Suppressor macrophage treated with lipopolysaccharide for 4 hours (primary cell): ENCODE data around the gene LRRC8C.

ENCODE experiments used
- DNase-seq: peaks from one replicate; pipeline ENCODE4 v3.0.0-alpha.2; 2020

The LRRC8C gene

GRCh38 chr1:89737985-89738510 is 105.1 kb downstream of the LRRC8C start:
- no peak for DNase-seq

GRCh38 chr1:89739013-89739843 is 106.3 kb downstream of the LRRC8C start:
- peak; percentile 81 for DNase-seq

- no peak for DNase-seq
Measured at GRCh38 chr1:89739844-89740216, 106.9 kb downstream of the LRRC8C start.

GRCh38 chr1:89743788-89744187 is 110.9 kb downstream of the LRRC8C start:
- DNase-seq: no peak

DNA sequence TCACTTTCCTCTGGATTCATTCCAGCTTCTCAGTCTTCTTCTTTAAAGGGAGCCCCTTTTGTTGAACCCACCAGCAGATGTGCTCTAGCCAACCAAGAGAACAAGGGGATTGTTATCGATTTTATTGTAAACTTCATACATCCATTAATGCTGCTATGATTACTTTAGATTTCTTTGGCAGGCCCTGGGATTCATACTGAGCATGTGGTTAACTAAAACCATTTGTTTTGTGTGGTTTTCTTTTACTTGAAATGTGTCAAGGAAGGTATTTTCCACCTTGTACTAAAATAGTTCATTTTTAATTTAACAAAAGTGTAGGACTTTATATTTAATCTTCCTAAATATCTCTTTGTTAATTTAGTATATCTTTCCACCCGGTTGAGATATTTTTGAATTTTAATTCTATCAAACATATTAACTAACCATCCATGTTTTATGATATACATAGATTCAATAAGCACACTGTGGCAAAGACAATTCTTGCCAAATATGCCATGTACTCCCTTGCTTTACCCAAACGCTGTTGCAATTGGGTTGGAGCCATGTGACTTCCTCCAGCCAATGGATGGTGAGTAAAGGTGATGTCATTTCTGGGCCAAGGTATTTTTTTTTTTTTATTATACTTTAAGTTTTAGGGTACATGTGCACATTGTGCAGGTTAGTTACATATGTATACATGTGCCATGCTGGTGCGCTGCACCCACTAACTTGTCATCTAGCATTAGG is 113.7 kb downstream of the LRRC8C start:
- no peak for DNase-seq

GRCh38 chr1:89753761-89754160 is 120.8 kb downstream of the LRRC8C start:
- DNase-seq: no peak

DNA sequence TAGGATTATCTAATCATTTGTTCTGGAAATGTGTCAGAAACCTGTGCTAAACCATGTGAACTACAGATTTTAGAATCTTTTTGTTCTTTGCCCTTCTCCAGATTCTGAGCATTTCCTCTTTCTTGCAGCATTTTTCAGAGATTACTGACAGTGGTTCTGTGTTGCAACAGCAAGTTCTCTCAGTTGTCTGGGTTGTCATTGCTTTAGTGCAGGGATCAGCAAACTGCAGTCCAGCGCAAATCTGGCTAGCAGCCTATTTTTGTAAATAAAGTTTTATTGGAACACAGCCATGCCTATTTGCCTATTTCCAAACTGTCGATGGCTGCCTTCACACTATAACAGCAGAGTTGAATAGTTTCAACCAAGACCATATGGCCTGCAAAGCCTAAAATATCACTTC is 121.6 kb downstream of the LRRC8C start:
- peak; percentile 82 for DNase-seq

GRCh38 chr1:89755591-89755990 is 122.7 kb downstream of the LRRC8C start:
- peak; percentile 56 for DNase-seq

DNA sequence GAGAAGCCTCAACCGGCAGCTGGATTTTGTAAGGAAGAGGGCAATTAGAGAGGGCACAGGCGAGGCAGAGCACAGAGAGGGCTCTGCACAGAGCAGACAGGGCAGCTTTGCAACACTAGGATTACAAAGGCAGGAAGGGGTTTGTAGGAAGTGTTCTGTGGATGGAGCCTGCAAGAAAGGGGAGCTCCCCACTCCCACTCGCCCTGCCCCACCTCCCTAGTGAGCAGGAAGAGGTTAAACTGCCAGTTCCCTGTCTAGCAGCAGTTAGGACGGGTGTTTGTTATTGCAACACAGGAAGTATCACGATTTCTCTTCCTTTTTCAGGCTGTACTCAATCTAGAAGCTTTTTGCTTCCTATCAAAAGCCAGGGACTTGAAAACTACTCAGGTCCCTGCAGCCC is 124.6 kb downstream of the LRRC8C start:
- DNase-seq: peak; percentile 77

- no peak for DNase-seq
Measured at GRCh38 chr1:89758156-89758555, 125.2 kb downstream of the LRRC8C start.

- no peak for DNase-seq
Measured at GRCh38 chr1:89759036-89759435, 126.1 kb downstream of the LRRC8C start.

DNA sequence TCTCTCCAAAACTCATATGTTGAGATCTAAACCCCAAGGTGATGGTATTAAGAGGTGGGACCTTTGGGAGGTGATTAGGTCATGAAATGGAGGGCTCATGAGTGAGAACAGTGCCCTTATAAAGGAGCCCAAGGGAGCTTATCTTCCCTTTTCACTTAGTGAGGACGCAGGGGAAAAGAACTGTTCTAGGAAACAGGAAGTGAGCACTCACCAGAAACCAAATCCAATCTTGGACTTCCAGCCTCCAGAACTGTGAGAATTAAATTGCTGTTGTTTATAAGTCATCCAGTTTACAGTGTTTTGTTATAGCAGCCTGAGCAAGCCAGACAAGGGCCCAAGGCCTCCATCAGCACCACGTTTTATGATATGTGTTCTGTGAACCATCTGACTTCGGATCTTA is 127.6 kb downstream of the LRRC8C start:
- DNase-seq: peak; percentile 79

DNA sequence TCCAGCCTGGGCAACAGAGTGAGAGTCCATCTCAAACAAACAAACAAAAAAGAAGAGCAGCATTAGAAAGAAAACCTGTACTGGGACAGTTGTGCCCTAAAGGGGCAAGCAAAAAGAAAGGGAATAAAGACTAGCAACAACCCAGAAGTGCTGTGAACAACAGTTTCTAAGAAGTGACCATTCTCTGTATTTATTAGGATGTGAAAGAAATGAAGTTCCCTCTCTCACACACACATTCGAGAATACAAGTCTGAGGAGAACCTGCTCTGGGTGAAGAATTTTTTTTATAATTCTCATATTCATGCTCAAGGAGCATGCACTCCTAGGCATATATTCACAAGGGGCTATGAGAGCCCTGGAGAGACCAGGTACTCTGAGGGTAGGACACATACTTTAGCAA is 128.4 kb downstream of the LRRC8C start:
- DNase-seq: no peak

- no peak for DNase-seq
Measured at GRCh38 chr1:89761901-89762300, 129.0 kb downstream of the LRRC8C start.

DNA sequence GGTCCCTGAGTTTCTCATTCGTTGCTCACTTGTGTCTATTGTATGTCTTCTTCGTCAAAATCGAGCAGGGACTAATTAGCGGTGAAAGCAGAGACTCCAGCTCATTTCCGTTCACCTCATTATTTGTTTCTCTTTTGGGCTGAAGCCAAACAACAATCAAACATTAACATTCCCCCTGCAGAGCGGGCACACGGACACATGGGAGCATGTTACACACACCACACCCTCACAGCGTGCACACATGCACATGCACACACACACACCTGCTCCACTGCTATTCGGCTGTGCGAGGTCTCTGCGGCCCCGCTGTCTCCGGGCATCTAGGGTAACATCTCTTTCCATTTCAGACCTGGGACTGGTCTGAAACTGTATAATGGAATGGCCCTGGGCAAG is 129.5 kb downstream of the LRRC8C start:
- DNase-seq: no peak

GRCh38 chr1:89762779-89763648 is 130.1 kb downstream of the LRRC8C start:
- peak; percentile 90 for DNase-seq

DNA sequence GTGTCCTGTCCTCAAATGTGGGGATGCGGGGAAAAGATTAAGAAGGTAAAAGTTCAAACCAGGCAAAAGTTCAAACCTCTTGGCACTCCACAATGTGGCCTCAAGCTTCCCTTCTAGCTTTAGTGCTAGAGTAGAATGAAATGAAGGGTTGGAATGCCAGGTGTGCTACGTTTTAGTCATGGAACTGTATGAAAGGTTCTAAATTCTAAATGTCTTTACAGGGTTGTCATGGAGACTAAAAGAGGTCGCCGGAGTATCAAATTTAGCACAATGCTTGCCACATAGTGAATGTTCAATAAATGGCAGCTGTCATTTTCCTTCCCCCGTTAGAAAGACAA is 130.7 kb downstream of the LRRC8C start:
- no peak for DNase-seq

DNA sequence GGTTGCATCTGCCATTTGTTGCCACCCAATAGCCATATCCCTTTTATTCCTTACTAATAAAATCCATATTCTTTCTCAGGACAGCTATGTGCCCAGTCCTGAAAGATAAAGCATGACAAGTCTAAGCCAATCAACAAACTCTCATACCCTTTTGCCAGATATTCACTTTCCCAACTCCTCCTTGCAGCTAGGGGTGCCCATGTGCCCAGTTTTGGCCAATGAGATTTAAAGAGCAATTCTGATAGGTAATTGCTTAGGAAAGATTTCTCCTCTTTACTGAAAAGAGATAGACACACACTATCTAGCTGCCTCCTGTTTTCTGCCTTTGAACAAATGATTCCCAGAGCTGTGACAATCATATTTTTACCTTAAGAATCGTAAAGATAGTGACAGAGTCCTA is 132.9 kb downstream of the LRRC8C start:
- no peak for DNase-seq

DNA sequence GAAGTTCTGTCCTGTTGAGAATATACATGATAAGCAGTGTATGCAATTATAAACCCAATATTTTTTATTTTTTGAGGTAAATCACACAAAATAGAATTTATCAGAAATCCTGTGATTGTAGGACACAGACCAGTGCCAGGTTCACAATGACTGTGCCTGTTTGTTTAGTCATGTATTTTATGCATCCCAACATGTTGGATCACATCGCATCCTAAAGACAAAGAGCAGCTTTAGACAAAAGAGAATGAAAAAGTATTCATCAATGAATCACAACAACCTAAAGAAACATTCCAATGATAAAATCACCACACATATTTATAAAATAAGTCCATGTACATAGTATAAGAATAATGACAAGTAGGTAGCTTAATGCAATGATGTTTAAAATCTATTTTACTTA is 134.7 kb downstream of the LRRC8C start:
- no peak for DNase-seq
